ENCODE data around the gene ITSN1.
A peak's percentile ranks its signal among the peaks of the same experiment; 100 is the strongest.

Gene ITSN1

DNA sequence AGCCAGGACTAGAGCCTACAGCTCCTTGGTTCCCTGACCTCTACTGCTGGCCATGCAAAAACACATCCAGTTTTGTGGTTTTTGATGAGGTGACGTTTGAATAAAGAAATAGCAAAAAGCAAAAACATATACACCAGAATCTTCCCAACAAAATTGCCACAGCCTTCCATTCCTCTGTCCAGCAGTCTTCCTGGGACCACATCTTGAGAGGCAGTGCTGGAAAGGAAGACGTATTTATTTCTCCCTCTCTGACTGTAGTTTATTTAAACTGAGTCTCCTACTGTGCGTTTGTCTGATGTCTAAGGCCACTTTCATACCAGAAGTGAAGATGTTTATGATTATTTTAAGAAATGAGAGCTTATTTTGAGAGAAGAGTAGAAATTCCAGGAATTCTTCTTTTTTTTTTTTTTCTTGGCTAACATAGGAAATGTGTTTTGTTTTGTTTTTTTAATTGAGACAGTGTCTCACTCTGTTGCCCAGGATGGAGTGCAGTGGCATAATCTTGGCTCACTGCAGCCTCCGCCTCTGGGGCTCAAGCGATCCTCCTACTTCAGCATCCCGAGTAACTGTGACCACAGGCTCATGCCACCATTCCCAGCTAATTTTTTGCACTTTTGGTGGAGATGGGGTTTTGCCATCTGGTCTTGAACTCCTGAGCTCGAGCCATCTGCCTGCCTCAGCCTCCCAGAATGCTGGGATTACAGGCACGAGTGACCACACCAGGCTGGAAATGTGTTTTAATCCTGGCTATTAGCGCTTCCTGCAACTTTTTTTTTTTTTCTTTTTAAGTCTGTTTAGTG is 118.5 kb downstream of the ITSN1 start:
- POLR2A ChIA-PET, result interaction anchor here (0.6 to 1.0 kb wide), 2 partner anchors 75 to 426 kb away, joined by 3 to 4 read pairs; no protein-coding TSS in a partner anchor
- CTCF ChIA-PET, result interaction anchor here (1.0 kb wide), 1 partner anchor 155 kb away, joined by 3 read pairs; no protein-coding TSS in a partner anchor
- no peak for TF ChIP-seq CTCF (IDR thresholded peaks at IDR 0.05; ENCODE audit: insufficient read depth, low read length, missing control alignments)
- peak; percentile 69 for DNase-seq (ENCODE audit: low read depth, low spot score)
- H3K4me3 ChIP-seq (ENCODE audit: low read depth, low read length), result peak overlapping the region; percentile 29

- TF ChIP-seq CTCF (IDR thresholded peaks at IDR 0.05; ENCODE audit: insufficient read depth, low read length, missing control alignments), result no peak
- POLR2A ChIA-PET, result interaction anchor here (1.0 kb wide), 1 partner anchor 75 kb away, joined by 4 read pairs; no protein-coding TSS in a partner anchor
- CTCF ChIA-PET, result no interaction called here
- peak overlapping the region; percentile 29; the same call in 1 of the 2 replicates for H3K4me3 ChIP-seq (ENCODE audit: low read depth, low read length)
- DNase-seq (ENCODE audit: low read depth, low spot score), result peak; percentile 98
Observed at GRCh38 chr21:33761441-33762036, 119.2 kb downstream of the ITSN1 start.

DNA sequence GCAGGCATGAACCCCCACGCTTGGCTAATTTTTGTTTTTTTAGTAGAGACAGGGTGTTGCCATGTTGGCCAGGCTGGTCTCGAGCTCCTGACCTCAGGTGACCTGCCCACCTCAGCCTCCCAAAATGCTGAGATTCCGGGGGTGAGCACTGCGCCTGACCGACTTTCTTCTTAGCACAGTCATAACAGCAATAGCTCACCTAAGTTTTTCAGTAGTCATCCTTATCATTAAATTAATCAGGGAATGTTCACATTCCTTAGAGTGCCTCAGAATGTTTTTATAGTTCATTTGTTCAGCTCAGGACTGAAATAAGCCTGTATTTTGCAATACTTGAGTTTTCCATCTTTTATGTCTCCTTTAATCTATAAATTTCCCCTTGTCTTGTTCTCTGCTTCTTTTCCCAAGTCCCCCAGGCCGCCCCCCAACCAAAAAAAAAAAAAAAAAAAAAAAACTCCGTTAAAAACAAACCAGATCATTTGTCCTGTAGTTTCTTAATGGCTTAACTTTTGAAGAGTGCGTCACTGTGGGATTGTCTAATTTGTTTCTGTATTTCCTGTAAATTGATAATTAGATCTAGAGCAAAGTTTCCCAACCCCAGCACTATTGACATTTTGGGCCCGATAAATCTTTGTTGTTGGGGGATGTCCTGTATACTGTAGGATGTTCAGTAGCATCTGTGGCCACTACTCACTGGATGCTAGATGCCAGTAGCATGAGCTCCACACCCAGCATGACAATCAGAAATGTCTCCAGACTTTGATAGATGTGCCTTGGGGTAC is 120.7 kb downstream of the ITSN1 start:
- ChIA-PET POLR2A (interaction anchor here (0.5 to 0.7 kb wide), 3 partner anchors 121 to 139 kb away, joined by 3 to 4 read pairs (median 3); partner anchors contain the start of gene ITSN1), CTCF (interaction anchor here (0.7 to 1.2 kb wide), 3 partner anchors 29 to 132 kb away, joined by 3 read pairs; no protein-coding TSS in a partner anchor)
- H3K4me3 ChIP-seq (ENCODE audit: low read depth, low read length), result no peak overlapping the region
- no peak for DNase-seq (ENCODE audit: low read depth, low spot score)
- TF ChIP-seq CTCF (IDR thresholded peaks at IDR 0.05; ENCODE audit: insufficient read depth, low read length, missing control alignments), result no peak

GRCh38 chr21:33763582-33763899 is 121.2 kb downstream of the ITSN1 start:
- no peak for DNase-seq (ENCODE audit: low read depth, low spot score)
- POLR2A ChIA-PET, result interaction anchor here (0.5 to 0.6 kb wide), 2 partner anchors 121 to 123 kb away, joined by 3 read pairs; partner anchors contain the start of gene ITSN1
- no peak overlapping the region for H3K4me3 ChIP-seq (ENCODE audit: low read depth, low read length)
- CTCF ChIA-PET, result interaction anchor here (0.7 to 1.2 kb wide), 3 partner anchors 29 to 131 kb away, joined by 3 read pairs; no protein-coding TSS in a partner anchor
- no peak for TF ChIP-seq CTCF (IDR thresholded peaks at IDR 0.05; ENCODE audit: insufficient read depth, low read length, missing control alignments)

DNA sequence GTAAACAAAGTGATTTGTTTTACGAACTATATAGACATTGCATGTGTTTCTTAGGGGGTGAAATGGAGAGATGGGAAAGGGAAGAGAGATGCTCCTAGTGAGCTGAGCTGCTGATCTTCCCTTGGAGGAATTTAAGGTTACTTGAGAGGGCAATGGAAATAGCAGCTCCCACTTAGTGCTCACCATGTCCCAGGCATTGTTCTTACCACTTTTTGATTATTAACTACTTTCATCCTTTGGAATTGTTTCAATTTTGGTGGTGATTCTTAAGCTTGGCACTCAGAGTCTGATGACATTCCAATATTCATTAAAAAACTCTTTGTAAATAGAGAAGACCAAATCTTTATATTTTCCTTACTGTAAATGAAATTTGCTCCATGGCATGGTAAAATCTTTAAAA is 124.9 kb downstream of the ITSN1 start:
- no peak for DNase-seq (ENCODE audit: low read depth, low spot score)
- ChIA-PET CTCF (no interaction called here), POLR2A (no interaction called here)
- no peak overlapping the region for H3K4me3 ChIP-seq (ENCODE audit: low read depth, low read length)
- TF ChIP-seq CTCF (IDR thresholded peaks at IDR 0.05; ENCODE audit: insufficient read depth, low read length, missing control alignments), result no peak

Data from AG04449 (cell line).